ENCODE results near the gene PLEKHA5.
"Not testable (repeated sequence)": the region's sequence is repeated elsewhere in the genome, so short reads cannot be mapped to it uniquely, and the experiment has no call there.

PLEKHA5 gene

GRCh38 chr12:19404242-19404880 is 274.8 kb downstream of the PLEKHA5 start:
- peak in 1 of 3 experiments; percentile 1 for DNase-seq (ENCODE audit: low read depth in 3 of 3)

GRCh38 chr12:19409376-19409775 is 279.8 kb downstream of the PLEKHA5 start:
- DNase-seq (ENCODE audit: low read depth in 3 of 3): no peak

DNA sequence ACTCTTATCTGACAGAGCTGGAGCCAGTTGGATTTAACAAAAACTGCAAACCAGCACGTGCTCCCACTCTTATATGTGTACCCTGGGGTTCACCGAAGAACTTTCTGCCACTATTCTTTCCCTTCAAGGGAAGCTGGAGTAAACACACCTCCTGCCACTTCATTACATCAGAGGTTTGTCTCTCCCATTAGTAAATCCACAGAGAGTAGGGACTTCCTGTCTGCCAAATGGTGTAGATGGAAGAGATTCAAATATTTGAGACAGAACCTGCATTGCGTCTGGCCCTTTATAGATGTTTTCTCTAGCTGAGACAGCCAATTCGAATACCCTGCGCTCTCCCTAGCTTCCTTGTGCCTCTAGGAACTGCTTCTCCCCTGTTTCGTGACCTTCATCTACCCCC is 280.7 kb downstream of the PLEKHA5 start:
- no peak for DNase-seq (ENCODE audit: low read depth in 3 of 3)

- DNase-seq (ENCODE audit: low read depth in 3 of 3): no peak
Observed at GRCh38 chr12:19410629-19411185, 281.2 kb downstream of the PLEKHA5 start.

GRCh38 chr12:19411234-19412204 is 282.0 kb downstream of the PLEKHA5 start:
- DNase-seq (ENCODE audit: low read depth in 3 of 3): no peak

DNA sequence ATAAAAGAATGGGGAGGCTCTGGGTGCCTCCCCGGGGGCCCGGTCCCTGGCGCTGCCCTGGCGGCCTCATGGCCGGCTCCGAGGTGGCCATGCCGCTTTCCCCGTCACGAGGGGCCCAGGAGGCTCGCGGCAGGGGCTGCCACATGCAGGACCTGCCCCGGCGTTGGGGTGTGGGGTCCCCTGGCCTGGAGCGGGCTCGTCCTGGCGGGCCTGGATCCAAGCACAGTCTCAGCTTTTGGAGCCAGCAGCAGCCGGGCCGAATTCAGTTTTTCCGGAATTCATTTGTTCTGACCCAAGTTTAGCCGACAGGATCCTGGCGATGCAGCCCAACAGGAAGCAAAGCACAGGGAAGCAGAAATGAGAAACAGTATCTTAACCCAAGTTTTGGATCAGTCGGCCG is 283.3 kb downstream of the PLEKHA5 start:
- DNase-seq (ENCODE audit: low read depth in 3 of 3): no peak

GRCh38 chr12:19413582-19413981 is 284.0 kb downstream of the PLEKHA5 start:
- DNase-seq (ENCODE audit: low read depth in 3 of 3): not testable (repeated sequence)

GRCh38 chr12:19415563-19415962 is 286.0 kb downstream of the PLEKHA5 start:
- DNase-seq (ENCODE audit: low read depth in 3 of 3): no peak

GRCh38 chr12:19419086-19419485 is 289.6 kb downstream of the PLEKHA5 start:
- no peak for DNase-seq (ENCODE audit: low read depth in 3 of 3)

DNA sequence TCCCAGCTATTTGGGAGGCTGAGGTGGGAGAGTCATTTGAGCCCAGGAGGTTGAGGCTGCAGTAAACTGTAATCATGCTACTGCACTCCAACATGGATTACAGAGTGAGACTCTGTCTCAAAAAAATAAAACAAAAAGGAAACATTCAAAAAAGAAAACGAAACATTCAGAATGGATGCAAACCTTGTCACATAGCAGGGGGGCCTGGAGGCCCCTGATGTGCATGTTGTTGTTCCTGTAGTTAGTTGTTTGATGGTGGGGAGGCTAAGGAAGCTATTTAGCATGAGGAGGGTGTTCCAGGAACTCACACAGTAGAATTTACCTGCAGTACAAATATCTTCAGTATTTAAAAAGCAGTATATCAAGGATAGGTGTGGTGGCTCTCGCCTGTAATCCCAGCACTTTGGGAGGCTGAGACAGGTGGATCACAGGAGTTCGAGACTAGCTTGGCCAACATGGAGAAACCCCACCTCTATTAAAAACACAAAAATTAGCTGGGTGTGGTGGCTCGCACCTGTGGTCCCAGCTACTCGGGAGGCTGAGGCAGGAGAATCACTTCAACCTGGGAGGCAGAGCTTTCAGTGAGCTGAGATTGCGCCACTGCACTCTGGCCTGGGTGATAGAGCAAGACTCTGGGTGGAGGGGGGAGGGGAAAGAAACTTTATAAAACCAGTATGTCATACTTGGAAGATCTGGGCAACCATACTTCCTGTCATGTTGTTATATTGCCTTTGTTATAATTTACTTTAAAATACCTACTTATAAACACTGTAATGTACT is 292.2 kb downstream of the PLEKHA5 start:
- DNase-seq (ENCODE audit: low read depth in 3 of 3): no peak

- DNase-seq (ENCODE audit: low read depth in 3 of 3): no peak
Observed at GRCh38 chr12:19423166-19423930, 293.8 kb downstream of the PLEKHA5 start.
